Activated CD4-positive, alpha-beta T cell treated with anti-CD3 and anti-CD28 coated beads for 24 hours (primary cell): ENCODE measurements around the gene RGPD8.
"Not testable (repeated sequence)": the region's sequence is repeated elsewhere in the genome, so short reads cannot be mapped to it uniquely, and the experiment has no call there.

Source experiments
- DNase-seq, 2 donors: peaks; one replicate each; pipeline ENCODE4 v3.0.0-alpha.2; 2020; ENCODE audit warnings: low read depth in 2 of 2

The RGPD8 gene

DNA sequence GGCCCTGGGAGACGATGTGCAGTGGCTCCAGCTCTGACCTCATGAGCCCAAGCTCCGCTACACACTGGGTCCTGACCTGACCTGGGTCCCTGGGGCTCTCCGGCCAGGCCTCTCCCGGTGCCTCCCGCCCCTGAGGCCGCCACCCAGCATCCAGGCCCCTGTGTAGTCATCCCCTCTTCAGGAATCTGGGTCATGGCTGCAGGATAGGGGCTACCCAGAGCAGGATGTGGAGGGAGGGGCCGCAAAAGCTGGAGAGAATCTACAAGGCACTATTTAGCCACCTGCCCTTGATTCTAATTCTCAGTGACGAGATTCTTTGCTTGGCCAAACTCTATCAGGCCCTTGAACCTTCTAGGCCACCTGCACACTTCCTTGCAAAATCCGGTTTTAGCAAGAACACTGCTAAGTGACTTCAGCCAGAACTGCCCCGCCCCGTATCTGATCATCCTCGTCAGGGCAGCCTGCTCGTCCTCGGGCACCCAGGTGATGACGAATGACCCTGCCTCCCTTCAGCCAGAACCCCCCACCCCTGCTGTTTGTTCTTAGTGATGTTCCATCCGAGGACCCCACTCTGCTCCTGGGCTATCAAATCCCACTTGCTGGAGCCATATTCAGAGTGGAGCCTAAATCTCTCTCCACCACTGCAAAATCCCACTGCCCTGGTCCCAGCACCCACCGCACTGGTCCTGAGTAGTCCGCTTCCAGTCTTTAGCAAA is 2.4 kb upstream of the RGPD8 start:
- not testable (repeated sequence) for DNase-seq

DNA sequence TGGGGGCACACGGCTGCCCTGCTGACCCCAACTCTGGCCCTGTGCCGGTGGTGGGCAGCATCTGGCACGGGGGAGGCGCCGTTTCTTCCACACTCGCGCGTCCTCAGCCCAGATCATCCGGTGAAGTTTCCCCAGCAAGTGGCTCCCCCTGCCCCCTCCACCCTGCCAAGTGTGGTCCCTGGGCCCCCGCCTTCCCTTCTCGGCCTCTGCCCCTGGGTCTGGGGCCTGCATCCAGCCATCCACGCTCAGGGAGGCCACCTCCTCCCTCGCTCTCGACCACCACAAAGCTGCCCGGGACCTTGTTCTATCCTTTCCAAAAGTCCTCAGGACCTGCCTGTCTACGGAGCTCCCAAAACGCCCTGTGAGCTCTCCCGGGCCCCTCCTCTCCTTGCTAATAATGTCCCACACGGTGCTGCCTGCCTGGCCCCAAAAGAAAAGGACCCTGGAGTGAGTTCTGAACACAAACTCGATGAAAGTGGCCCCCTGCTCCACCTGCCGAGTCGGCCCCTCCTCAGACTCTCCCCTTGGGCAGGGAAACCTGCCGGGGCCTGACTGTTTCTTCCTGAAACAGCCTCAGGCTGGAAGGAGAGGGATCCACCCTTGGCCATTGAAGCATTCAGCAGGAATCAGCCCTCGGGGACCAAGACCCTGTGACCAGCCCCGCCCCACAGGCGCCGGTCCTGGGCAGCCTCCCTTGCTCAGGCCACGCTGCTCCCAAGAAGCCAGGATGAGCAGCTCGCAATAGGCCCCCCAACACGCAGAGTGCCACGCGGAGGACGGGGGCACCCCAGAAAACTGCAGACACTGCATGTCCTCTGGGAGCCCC is 1.7 kb upstream of the RGPD8 start:
- not testable (repeated sequence) for DNase-seq

DNA sequence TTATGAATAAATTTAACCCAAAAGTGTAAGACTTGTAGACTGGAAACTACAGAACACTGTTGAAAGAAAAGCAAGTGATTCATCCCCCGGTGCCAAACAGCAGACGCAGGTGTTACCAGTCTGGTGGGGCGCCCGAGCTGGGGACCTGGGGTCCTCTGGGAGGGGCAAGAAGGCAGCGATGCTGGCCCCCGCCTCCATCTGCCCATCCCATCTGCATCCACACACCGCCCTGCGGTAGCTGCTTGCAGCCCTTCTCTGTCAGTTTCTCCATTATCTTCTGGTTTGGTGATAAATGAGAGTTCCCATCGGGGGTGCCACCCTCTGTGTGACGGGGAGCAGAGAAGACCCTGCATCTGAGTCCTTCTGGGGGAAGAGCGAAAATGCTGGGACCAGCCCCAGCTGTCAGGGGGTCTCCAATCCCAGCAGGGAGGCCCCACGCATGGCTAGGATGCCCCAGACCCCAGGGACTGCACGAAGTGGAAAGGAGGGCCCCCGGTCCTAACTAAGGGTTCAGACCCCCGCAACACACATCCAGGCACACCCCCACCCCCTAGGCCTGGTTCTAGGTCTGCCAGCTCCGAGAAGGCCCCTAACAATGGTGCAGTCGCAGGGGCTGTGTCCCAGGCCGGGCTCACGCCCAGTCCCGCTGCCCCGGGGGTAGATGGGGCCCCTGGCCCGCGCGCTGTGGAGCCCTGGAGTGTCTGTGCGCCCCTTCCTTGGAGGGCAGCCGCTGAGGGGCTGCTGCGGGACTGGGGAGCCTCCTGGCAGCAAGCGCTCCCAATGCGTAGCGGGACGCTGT is 686 bp upstream of the RGPD8 start:
- no peak for DNase-seq

DNA sequence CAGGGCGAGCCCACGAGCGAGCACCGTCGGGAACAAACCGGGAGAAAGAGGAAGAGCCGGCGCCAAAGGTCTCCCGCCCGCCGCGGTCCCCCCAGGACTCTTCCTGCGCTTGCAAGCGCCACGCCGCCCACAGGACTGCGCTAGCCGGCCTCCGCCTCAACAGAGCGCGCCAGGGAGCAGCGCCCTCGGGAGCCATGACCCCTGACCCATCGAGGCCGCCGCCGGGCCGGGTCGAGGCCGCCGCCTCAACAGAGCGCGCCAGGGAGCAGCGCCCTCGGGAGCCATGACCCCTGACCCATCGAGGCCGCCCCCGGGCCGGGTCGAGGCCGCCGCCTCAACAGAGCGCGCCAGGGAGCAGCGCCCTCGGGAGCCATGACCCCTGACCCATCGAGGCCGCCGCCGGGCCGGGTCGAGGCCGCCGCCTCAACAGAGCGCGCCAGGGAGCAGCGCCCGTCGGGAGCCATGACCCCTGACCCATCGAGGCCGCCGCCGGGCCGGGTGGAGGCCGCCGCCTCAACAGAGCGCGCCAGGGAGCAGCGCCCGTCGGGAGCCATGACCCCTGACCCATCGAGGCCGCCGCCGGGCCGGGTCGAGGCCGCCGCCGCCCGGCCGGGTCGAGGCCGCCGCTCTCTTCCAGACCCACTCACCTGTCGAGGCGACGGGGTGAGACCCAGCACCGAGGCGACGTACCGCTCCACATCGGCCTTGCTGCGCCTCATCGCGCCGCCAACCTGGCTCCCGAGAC is 538 bp downstream of the RGPD8 start:
- DNase-seq, result not testable (repeated sequence)

DNA sequence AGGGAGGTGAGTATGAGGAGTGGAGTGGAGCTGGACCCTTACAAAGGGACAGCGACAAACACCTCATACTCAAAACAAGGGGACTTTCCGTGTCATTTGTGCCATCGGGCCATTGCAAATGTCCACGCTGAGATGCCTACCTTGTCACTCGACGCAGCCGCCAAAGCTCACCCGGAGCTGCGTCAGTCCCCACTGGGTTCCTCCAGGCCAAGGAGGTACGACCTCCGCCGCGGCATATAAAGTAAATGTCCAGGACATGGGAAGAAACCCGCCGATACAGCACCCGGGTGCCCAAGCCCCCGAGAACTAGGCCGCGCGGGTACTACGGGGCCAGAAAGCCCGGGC is 1.1 kb downstream of the RGPD8 start:
- DNase-seq, result not testable (repeated sequence)

DNA sequence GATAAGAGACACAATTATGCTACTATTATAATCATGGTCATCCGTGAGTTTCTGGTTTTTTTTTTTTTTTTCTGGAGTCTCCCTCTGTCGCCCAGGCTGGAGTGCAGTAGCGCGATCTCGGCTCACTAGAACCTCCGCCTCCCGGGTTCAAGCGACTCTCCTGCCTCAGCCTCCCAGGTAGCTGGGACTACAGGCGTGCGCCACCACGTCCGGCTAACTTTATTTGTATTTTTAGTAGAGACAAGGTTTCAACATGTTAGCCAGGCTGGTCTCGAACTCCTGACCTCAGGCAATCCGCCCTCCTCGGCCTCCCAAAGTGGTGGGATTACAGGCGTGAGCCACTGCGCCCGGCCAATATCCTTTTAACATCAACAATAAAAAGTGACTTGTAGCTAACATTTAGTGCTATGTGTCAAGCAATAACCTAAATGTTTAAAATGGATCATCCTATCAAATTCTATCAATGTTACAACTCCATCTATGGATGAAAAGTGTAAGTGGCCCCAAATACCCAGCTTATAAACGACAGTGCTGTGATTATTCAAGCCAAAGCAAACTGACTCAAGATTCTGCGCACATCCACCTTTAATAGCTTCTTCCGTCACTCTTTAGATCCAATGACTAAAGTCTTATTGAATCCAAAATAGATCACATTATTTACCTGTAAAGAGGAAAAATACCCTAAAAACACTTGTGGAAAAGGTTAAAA is 1.7 kb downstream of the RGPD8 start:
- DNase-seq, result not testable (repeated sequence)

DNA sequence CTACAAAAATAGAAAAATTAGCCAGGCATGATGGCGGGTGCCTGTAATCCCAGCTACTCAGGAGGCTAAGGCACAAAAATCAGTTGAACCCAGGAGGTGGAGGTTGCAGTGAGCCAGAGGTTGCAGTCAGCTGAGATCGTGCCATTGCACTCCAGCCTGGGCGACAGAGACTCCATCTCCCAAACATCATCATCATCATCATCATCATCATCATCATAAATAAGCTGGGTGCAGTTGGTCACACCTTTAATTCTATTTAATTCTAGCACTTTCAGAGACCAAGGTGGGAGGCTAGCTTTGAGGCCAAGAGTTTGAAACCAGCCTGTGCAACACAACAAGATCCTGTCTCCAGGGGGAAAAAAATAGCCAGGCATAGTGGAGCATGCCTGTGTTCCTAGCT is 8.9 kb downstream of the RGPD8 start:
- not testable (repeated sequence) for DNase-seq

DNA sequence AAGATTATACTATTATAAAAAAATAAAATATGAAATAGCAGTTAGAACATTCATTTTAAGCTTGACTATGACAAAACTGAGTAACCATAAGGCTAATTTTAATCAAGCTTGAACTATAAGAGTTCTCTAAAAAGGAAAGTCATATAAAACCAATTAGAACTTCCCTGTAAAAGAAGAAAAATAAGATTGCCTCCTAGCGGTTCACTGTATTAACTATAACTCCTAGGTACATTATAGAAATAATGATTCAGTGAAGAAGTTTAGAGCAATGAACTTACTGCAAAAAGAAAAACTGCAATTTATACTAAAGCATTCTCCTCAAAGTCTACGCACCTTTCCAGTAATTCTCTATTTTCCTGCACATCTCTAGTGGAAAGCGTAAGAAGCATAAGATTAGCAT is 16.6 kb downstream of the RGPD8 start:
- not testable (repeated sequence) for DNase-seq

DNA sequence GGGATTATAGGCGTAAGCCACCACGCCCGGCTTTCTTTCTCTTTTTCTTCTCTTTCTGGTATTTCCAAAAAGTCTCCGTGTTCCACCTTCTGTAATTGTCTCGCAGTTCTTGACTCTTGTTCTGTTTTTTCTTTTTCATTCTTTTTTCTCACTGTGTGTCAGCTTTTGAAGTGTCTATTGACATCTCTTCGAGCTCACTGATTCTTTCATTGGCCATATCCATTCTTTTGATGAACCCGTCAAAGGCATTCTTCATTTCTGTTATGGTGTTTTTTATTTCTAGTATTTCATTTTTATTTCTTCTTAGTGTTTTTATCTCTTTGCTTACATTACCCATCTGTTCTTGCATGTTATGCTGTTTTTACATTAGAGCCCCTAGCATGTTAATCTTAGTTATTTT is 73.4 kb downstream of the RGPD8 start:
- DNase-seq, result not testable (repeated sequence)

DNA sequence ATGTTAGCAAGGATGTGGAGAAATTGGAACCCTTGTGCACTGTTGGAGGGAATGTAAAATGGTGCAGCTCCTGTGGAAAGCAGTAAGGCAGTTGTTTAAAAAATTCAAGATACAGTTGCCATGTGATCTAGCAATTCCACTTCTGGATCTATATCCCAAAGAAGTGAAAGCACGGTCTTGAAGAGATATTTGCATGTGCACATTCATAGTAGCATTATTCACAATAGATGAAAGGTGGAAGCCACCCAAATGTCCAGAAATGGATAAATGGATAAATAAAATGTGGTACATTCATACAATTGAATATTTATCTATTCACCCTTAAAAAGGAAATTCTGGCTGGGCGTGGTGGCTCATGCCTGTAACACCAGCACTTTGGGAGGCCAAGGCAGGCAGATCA is 79.1 kb downstream of the RGPD8 start:
- not testable (repeated sequence) for DNase-seq

DNA sequence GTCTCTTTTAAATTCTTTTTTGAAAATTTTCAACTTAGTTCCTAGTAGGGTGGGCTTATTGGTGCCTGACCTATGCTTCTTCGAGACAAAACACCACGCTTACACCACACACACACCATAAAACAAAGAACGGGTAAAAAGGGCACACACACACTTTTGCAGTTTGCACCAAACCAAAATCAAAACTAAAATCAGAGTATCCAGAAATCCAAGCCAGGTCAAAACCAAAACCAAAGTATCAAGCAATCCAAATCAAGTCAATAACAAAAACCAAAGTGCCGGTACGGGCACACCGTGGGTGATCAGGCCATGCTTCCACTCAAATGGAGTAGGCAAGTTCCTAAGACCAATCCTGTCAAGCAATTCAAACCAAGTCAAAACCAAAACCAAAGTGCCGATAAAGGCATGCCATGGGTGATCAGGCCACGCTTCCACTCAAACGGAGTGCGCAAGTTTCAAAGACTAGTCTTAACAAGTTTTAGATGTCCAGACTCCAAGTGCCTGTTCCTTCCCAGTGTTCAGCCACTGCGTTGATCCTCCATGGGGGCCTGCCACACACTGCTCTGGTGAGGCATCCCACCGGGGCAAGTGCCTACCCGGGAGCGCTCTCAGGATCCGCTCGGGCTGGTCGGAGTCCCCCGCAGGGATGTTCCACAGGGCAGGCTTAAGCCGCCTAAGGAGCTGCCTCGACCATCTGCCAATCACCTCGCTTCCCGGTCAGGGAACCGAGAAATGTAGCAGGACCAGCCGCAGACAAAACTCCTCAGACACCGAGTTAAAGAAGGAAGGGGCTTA is 80.4 kb downstream of the RGPD8 start:
- DNase-seq, result not testable (repeated sequence)

DNA sequence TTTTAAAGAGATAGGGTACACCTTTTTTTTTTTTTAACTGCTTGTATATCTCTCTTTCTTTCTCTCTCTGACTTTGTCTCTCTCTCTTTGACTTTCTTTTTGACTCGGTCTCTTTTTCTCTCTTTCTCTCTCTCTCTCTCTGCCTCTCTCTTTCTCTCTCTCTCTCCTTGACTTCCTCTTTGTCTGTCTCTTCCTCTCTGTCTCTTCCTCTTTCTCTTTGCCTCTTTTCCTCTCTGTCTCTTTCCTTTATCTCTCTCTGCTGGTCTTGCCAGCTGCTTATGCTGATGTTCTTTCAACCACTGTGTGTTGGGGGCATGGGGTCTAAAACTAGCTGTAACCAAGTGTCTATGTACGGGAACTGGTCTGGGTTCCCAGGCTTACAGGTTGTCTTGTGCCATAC is 81.2 kb downstream of the RGPD8 start:
- DNase-seq, result not testable (repeated sequence)

DNA sequence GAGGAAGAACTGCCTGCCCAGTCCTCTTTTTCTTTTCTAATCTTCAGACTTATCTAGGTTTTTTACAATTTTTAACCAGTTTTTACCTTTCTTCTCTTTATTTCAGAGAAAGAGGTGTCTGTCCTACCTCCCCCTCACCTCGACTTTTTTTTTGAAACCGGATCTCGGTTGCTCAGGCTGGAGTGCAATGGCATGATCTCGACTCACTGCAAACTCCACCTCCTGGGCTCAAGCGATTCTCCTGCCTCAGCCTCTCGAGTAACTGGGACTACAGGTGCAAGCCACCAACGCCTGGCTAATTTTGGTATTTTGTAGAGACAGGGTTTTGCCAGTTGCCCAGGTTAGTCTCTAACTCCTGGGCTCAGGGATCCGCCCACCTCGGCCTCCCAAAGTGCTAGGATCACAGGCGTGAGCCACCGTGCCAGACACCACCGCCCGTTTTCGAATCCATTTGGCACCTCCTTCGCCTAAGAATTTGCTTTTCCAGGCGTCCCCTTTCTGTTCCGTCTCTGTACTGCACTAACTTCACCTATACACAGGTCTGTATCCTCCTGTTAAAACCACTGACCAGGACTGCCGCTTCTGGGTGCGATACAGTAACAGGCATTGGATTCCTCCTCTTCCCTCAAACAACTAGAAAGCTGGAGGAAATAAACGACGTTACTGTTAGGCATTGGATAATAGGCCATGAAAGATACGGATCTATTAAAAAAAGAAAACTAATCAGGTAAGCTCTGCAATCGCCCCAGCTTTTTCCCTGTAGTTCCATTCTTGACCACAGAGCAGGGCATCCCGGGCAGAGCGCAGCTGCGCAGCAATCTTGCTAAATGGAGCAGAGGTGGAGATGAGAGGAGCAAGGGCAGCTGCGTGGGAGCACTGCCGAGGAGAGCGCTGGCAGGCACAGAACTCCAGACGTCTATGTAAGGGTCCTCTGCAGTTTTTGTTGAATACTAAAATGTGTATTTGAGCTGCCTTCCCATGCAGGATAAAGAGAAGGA is 88.1 kb downstream of the RGPD8 start:
- no peak for DNase-seq

DNA sequence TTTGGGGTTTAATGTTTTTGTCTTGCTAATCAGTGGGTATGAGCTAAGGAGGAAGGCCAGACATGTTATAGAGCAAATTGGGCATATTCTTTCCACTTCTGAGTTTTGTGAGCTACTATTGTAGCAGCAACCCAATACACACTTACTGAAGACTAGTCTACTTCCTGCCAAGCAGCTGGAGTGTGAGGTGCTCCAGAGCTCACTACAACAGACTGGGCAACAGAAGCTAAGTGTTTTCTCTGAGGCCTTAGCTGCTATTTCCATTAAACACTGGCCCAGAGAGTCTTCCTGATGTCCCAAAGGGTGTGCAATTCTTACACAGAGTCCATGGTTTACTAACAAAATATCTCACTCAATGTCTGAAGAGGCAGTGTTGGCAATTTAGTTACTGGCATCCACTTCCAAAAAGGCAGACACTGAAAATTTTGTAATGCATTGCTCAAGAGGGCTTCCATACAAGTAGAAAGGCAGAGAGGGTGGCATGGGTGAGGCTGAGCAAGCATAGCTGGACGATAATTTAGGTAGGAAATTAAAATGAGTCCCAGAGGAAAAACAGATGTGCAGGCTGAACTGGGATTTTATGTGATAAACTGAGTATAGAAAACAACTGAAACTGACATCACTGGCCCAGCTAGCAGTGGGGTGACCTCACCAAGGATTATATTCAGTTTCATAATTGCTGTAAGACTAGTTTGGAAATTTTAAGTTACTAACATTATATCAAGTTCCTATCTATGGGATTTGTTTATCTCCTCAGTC is 89.4 kb downstream of the RGPD8 start:
- no peak for DNase-seq

DNA sequence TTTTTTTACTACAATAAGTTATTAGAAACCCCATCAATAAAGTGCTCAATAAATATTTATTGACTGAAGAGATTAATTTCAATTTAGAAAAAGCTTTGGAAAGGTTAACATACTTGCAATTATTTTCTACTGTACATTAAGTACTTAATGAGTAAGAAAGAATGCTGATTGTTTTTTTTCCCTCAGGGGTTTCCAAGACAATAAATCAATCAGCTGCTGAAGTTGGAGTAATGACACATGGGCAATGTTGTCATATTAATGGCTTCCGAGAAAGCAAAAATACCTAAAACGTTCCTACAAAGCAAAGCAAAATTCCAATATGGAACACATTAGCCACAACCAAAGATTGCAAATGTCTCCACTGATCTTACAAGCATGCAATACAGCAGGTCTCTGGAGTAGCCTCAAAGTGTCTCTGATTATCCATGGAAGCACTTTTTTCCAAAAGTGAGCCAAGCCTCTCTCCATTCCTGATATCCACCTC is 91.3 kb downstream of the RGPD8 start:
- no peak for DNase-seq

DNA sequence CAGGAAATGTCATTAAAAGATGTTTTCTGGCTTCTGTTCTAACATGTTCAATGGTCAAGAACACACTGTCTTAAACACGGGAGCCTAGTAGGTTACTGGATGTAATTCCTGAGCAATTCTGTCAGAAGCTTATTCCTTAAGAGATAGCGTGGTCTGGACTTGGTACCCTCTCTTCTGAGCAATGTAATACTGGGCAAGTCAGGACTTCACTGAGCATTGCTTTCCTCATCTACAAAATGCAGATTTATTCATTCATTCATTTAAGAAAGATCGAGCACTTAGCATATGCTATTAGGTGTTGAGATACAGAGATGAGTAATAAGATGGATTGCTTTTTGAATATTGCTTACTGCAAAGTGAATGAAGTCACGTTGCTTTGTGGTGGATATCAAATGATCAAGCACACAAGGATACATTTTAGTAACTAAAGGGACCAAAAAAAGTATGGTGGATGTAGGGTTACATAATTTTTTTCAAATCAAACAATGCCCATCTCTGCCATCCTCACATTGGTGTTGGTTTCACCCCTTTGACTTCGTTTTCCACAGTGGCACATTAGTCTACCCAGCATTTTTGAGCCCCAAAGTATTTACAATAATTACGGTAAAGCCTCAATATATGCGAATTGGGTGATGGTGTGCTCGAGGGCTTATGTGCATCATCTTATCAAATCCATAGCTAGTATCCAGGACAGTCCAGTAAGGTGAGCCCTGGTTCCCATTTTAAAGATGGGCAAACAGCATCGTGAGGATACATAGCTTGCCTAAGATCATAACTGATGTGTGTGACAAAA is 92.8 kb downstream of the RGPD8 start:
- DNase-seq, result no peak

DNA sequence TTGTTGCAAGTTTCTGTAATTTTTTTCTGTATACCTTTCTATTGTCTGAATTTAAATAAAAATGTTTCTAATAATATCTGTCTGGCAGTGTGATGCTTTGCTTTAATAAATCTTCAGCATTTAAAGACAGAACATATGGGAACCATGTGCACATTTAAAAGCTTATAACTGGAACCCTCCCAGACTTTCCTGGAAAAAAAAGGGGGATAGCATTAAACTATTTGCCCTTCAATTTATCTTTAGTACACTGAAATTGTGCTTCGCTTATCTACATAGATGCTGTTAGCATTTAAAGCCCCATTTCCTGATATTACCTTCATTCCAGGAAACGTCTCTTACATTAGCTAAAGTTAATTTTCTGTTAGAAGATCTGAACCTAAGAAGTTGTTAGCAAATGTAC is 93.5 kb downstream of the RGPD8 start:
- no peak for DNase-seq
